HG03521 (cell line): ENCODE results near the gene TM9SF2.

Experiments
- ATAC-seq: cut with Tn5 transposase; IDR thresholded peaks from one replicate; pipeline ENCODE4 v1.9.1; 2021; ENCODE audit warnings: mild to moderate bottlenecking, moderate library complexity; ENCODE audit not compliant: unreplicated experiment

TM9SF2 gene

DNA sequence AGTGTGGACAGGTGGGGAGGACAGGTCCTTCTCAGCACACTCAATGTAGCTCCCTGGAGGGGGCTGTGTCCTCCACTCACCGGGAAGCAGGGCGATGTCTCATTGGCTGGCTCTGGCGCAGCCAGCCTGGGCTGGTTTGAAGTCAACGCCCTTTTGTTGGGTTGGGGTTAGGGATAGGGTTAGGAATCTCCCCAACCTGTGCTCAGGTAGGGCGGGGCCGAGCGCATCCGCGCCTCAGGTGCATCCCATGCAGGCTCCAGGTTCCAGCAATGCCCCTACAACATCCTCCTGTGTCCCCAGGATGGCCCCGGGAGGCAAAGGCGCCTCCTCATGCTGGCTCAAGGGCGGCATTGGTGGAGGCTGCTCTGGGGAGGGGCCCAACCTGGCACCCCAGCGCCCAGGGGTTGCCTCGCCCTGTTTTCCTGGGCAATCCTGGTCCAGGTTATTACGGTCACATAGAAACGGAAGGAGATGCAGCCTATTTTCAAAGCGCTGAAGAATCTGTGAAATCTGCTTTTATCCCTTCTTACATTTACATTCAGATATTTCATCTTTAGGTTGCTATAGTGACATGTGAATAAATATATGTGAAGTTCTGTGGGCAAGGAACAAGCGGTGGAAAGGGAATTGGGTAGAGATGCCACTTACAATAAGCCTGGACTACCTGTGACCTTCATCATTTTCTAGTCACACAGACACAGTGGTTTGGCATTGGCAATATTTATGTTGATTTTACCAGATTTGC is 74.3 kb downstream of the TM9SF2 start:
- ATAC-seq, result no peak

DNA sequence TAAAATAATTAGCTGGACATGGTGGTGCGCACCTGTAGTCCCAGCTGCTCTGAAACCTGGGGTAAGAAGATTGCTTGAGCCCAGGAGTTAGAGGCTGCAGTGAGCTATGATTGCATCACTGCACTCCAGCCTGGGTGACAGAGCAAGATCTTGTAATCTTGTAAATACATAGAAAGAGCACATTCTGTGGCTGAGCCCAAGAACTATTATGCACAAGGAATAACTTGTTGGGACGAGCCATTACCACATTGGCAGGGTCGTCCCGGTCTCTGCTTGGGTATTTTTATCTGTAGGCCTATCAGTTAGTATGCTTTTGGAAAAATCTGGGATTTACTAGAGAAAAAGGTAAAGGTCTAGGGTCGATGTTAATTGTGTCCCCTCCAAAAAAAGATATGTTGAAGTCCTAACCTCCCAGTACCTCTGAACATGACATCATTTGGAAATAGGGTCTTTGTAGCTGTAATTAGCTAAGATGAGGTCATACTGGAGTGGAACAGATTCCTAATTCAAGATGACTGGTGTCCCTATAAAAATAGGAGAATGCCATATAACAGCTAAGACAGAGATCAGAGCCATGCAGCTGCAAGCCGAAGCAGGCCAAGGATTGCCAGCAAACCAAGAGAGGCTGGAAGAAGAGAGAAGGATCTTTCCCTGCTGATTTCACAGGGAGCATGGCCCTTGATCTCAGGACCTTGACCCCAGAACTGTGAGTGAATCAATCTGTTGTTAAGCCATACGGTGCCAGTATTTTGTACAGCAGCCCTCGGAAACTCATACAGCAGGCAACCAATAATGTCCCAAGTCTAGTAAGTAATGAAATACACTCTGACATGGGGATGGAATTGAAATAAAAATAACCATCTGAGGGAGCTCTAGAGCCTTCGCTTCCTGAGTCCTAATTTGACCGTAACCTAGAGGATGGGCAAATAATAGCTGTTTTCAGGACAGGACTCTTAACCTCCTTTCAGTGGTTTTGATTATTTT is 77.0 kb downstream of the TM9SF2 start:
- no peak for ATAC-seq

DNA sequence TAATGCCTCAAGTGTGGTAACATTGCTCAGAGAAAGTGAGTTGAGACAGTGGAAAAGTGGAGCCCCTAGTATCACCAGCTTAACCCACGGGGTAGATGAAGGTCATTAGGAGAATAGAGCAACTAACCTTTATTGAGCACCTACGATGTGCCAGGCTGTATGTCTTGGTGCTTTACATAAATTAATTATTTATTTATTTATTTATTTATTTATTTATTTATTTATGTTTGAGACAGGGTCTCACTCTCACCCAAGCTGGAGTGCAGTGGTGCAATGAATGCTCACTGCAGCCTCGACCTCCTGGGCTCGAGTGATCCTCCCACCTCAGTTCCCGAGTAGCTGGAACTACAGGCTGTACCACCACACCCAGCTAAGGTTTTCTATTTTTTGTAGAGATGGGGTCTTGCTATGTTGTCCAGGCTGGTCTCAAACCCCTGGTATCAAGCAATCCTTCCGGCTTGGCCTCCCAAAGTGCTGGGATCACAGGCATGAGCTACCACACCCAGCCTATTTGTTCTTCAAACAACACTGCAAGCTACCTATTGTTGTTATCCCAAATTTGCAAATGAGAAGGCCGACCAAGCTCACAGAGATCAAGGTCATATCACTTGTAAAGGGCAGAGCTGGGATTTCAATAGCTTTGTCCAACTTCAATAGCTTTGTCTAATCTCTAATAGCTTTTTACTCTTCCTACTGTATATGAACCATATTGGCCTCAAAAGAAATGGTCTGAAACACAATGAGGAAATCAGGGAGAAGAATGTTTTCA is 79.4 kb downstream of the TM9SF2 start:
- no peak for ATAC-seq

DNA sequence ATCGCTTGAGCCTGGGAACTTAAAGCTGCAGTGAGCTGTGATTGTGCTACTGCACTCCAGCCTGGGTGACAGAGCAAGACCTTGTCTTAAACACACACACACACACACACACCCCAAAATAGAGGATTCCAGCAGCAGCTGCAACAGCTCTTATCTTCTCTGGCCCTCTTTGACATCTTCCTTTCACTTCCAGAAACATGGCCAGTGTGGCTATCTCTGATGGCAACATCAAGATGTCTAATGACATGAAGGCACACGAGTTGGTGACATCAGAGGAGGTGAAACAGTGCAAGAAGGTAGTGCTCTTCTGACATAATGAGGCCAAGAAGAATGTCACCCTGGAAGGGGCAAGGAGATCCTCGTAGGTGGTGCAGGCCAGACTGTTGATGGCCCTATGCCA is 81.2 kb downstream of the TM9SF2 start:
- no peak for ATAC-seq

DNA sequence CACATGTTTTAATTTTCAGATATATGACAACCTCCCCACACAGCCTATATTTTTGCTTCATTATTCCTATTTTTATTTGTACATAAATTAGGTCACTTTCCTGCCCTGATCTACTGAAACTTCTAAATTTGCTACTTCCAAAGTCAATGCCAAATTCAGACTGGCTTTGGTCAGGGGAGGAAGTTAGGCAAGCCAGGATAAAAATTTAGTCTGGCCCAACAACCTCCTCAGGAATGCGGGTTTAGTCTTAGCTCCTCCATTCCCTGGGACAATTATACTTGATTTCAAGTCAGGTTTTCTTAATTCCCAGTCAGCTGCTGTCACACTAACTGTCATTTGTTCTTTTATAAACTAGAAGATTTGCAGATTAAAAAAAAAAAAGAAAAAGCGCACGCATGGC is 84.3 kb downstream of the TM9SF2 start:
- ATAC-seq, result no peak

DNA sequence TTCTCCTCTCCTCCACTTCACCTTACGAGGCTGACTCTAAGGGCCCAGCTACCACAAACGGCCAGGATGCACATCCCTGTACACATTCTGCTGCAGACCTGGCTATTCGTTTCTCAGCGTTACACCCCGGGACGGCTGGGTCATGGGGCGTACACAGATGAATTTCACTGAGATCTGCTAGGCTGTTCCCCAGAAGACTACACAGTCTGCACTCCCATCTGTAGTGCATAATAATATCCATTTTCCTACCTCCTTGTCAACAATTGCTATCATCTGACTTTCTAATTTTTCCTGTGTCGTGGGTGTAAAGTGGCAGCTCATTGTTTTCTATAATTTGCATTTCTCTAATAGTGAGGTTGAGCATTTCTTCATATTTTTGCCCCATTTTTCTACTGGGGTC is 85.7 kb downstream of the TM9SF2 start:
- no peak for ATAC-seq

DNA sequence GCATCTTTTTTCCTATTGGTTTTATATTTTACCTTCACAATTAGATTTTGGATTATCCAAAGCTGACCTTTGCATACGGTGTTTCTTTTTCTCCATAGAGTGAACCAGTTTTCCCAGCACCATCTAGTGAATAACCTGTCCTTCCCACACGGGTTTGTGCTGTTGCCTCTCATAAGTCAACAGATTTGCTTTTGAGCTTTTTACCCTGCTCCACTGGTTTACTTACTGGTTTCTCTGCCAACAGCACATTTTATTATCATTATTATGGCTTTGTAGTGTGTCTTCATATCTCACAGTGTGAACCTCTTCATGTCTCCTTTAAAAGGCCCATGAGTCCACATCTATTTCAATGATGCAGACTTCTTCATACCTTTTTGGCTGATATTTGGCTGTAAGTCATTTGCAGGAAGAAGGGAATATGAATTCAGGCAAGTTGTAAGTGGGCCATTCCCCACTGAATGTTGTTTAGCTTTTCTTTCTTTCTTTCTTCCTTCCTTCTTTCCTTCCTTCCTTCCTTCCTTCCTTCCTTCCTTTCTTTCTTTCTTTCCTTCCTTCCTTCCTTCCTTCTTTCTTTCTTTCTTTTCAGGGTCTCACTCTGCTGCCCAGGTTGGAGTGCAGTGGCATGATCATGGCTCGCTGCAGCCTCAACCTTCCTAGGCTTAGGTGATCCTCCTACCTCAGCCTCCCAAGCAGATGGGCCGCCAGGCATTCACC is 86.8 kb downstream of the TM9SF2 start:
- no peak for ATAC-seq

DNA sequence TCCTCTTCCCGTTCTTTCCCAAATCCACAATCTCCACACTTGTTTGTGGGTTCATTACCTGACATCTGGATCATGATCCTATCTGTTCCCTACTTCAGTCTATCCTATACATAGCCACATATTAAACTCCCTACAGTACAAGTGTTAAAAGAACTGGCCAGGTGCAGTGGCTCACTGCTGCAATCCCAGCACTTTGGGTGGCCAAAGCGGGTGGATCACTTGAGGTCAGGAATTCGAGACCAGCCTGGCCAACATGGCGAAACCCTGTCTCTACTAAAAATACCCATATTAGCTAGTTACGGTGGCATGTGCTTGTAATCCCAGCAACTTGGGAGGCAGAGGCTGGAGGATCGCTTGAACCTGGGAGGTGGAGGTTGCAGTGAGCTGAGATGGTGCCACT is 88.3 kb downstream of the TM9SF2 start:
- ATAC-seq, result no peak

DNA sequence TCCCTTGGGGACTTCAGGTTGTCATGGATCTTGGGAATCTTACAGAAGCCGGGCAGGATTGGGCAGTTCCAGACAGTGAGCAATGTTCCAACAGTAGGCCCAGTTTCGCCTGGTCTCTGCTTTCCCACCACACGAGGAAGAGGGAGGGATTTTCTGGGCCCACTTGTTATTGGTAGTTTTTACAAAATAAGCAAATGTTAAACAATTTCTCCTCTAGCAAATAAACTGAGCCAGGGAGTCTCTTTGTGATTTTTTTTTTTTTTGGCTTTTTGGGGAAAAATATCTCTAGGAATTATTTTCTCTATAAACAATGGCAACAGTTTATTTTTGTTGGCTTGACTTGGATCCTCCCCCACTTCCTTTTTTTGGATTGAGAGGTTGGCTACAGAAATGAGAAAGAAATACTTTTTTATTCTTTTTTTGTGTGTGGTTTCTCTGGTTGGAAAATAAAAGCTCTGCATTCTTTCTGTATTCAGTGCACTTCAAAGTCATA is 89.3 kb downstream of the TM9SF2 start:
- no peak for ATAC-seq

DNA sequence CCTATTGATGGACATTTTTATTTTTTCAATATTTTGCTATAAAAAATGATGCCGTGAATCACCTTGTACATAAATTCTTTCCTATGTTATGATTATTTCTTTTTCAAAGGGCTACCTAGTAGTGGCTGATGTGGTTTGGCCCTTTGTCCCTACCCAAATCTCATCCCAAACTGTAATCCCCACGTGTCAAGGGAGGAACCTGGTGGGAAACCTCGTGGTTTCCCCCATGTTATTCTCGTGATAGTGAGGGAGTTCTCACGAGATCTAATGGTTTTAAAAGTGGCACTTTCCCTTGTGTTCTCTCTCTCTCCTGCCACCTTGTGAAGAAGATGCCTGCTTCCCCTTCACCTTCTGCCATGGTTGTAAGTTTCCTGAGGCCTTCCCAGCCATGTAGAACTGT is 94.9 kb downstream of the TM9SF2 start:
- ATAC-seq, result no peak

DNA sequence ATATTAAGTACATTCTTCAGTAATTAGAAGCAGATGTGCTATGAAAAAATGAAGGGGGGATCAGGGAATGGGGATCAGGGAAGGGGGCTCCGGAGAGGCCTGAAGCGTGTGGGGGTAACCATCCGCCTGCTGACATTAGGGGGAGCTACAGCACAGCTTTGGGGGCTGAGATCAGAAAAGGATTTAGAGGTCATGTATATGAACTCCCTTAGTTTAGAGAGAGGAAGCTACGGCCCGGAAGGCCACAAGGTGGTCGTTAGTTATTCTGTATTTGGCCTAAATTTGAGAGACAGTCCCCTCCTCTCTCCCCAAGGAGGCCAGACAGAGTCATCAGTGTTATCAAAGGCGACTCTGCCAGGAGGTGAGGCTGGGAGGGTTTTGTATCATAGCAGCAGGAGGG is 99.0 kb downstream of the TM9SF2 start:
- no peak for ATAC-seq

DNA sequence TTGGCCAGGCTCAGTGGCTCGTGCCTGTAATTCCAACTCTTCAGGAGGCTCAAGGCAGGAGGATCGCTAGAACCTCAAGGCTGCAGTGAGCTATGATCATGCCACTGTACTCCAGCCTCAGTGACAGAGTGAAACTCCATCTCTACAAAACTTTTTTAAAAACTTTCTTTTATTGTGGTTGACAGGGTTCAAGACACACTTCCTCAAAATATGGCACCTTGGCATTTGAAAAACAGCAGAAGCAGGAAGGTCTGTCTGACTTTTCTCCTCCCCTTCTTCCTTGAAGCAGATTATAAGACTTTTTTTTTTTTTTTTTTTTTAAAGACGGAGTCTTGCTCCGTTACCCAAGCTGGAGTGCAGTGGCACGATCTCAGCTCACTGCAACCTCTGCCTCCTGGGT is 100.3 kb downstream of the TM9SF2 start:
- ATAC-seq, result no peak

DNA sequence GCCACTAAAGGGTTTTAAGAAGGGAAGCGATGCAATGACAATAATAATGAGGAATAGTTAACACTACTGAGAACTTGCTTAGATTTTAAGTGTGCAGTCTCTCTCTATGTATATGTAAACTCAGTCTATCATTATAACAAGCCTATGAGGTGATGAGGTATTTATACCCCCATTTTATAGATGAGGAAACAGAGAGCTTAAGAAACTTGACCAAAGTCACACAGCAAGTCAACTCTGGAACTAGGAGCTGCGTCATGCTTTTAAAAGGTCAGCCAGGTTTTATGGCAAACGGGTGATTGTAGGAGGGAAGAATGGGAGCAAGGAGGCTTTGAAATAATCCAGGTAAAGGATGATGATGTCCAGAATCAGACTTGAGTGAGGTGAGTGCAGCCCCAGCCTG is 103.4 kb downstream of the TM9SF2 start:
- ATAC-seq, result no peak

DNA sequence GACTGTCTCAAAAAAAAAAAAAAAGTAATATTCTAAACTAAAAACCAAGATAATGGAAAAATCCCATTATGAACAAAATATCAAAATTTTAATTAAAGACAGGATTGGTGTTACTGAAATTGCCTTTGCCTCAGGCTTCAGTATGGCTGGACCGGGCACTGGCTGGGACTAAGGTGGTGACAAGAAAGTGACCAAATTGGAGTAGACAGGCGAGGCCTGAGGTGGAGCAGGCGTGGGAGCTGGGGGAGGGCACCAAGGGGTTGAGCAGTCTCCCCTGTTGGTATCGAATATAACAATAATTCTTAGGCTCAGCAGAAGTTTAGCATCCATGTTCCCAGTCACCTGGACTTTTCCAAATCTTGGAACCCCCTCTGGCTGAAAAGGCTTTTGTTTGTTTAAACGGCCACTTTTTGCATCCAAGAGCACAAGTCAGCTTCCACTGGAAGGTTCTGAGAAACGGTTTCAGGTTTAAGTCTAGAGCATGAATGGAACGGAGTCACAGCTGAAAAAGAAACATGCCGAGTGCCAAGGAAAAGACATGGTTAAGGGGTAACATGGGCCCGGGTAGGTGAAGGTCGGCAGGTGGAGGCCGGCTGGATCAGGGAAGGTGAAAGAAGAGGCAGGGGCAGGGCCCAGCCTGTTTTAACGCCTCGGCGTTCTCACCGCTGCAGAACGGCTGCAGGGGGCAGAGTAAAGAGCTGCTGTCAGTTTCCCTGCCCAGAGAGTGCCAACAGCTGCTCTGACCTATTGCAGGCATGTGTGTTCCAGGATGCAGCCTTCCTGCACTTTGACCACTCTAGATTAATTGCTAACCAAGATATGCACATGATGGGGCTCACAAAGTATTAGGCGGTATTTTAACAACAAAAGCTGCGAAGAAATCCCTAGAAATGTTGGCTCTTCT is 104.4 kb downstream of the TM9SF2 start:
- ATAC-seq, result peak; percentile 42

DNA sequence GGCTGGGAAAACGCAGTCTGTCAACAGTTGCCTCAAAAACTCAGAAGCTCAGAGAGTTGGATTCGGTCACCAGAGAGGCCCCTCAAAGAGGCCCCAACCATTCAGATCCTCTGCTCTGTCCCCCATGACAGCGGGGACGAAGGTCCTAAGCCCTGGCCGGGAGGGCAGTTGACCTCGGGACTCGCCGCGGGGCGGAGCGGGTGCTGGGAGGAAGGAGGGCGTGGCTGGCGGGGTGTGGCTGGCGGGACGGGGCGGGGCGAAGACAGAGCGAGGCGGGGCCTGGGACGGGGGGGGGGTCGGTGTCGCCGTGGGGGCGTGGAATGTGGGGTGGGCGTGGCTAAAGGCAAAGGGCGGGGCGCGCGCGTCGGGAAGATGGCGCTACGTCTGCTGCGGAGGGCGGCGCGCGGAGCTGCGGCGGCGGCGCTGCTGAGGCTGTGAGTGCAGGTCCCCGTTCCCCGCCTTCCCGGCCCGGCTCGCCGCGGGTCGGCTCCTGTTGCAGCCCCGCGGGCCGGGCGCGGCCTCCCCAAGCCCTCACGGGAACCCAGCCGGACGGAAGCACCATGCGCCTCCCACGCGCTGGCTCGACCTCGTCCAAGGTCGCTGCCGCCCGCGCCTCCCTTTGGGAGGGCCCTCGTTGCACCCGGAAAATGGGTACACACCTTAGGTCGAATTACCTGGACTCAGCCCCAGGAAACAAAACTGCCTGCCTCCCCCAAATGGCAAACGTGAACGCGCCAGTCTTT is 105.2 kb downstream of the TM9SF2 start, which contains the start of gene CLYBL:
Gene CLYBL, plus strand, starts transcription at position 367 of the 743 bp plus-strand sequence.
- peak; percentile 84 for ATAC-seq

DNA sequence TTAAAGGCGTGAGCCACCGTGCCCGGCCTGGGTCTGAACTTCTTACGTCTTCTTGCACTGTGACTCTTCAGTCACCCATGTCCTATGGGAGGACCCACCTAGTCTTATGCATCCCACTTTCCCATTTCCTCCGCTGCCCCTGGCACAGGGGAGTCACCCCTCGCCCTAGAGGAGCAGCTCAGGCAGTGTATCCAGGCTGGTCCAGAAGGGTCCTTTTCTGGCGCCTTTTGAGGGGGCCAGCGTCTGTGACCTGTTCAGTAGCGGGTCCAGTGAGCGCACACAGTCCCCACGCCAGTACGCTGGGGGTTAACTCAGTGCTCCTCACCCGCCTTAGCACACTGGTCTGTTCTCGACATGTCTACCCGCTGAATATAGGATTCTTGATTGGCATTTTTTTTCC is 107.1 kb downstream of the TM9SF2 start:
- ATAC-seq, result no peak

DNA sequence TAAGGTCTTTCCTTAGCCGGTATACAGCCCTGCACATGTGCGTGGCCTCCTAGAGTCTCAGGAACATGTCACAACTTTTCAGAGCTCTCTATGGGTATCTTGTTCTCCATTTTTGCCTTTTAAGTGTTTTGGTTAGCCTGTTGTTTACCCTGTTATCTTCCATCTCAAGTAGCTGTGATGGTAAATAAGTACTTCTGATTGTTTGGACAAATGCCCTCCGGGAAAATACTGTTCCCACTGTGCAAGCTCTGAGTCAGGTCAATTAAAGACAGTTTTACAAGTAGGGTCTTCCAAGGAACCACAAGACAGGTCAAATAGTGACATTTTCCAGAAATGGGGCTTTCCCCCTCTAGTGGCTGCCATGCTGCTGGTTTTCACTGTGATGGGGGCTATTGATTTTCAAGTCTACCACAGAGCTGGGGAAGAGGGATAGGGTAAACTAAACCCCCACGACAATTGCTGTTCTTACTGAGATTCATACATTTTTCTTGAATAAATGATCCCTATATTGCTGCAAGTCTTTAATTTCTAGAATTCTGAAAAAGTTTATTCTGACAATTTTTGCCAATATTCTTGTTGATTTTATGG is 109.5 kb downstream of the TM9SF2 start:
- ATAC-seq, result no peak
